Pancreas (tissue), 10 donors: ENCODE measurements around the gene ZNF436. TPM values are rescaled to one million over a fixed set of nuclear protein-coding genes. Genes with fewer than 3 reads are reported as not detected.

Experiments
- ATAC-seq, 4 donors: fragments of 200-7000 bp; cut with Tn5 transposase; one replicate each; pipeline versions ENCODE4 v1.8.0 to v1.9.1; 2020; ENCODE audit warnings: mild to moderate bottlenecking in 4 of 4, moderate library complexity in 4 of 4
- DNase-seq, 6 donors: peaks; one replicate each; pipeline ENCODE4 v3.0.0-alpha.2; 2020
- FAIRE-seq: peaks from 2 replicates; lab custom pipeline; 2012; peaks lifted over from hg19 to GRCh38; lab: Jason Lieb, UNC
- H3K27ac ChIP-seq, 4 donors: fragments of 200-600 bp; sonication (generic); 1 replicate in 3 of 4; 2 replicates in 1 of 4; pipeline versions ENCODE4 v1.5.0 to v1.8.0; 2020
- H3K27me3 ChIP-seq, 4 donors: fragments of 200-600 bp; one replicate each; pipeline ENCODE4 v1.8.0; 2021
- H3K36me3 ChIP-seq, 3 donors: fragments of 200-600 bp; sonication (generic) in 1 of 3; one replicate each; pipeline versions ENCODE4 v1.5.0 to v1.8.0; 2020 to 2021
- H3K4me1 ChIP-seq, 3 donors: fragments of 200-600 bp; one replicate each; pipeline ENCODE4 v1.8.0; 2021
- H3K4me3 ChIP-seq, 4 donors: fragments of 200-600 bp; sonication (generic) in 2 of 4; one replicate each; pipeline versions ENCODE4 v1.5.0 to v1.8.0; 2020 to 2021
- H3K9me3 ChIP-seq, 4 donors: fragments of 200-600 bp; one replicate each; pipeline ENCODE4 v1.8.0; 2021
- CTCF ChIP-seq, 4 donors: fragments of 200-600 bp; sonication (generic) in 3 of 4; IDR thresholded peaks; one replicate each; pipeline versions ENCODE4 v1.5.0 to v1.8.0; 2021; ENCODE audit warnings: antibody characterized with exemption in 4 of 4
- WGBS, 2 donors: extraction: QIAGEN DNeasy Blood & Tissue Kit; methylation state at CpG; one replicate each; pipeline ENCODE4 v1.1.7; 2013; 5-methylcytosine and 5-hydroxymethylcytosine counted together
- intact Hi-C, 3 donors: fragments of 100-400 bp; cut with DNase I; formaldehyde crosslinking; loops; one replicate each; pipeline versions ENCODE4 v1.11.1 to v1.14.2; 2022
- polyA plus RNA-seq, 2 donors: library from polyadenylated mRNA; stranded (reverse); fragments of 200-250 nt; gene quantifications; one replicate each; pipeline ENCODE4 v1.2.3, GENCODE V29; 2013
- total RNA-seq, 6 donors: library from RNA; stranded (reverse); fragmentation: NEBNext Ultra II Directional in 4 of 6; extraction: Animal tissue kit (Norgen Biotek cat#: 25700) in 4 of 6; gene quantifications; one replicate each; pipeline versions ENCODE4 v1.2.1 to v1.2.4, GENCODE V29; 2021 to 2023
- donor health status: healthy with polysubstance abuse.
- donor health status: DM: no; HTN: no; CAD: no; lungs with moderate emphysema.
- donor health status: DM: no; HTN: no; CAD: no.
- donor health status: control.
- donor health status: control.
- donor health status: Bipolar disorder and iron deficiency.
- donor health status: DM: yes; HTN: yes; CAD: no.
- donor health status: DM: no; HTN: no; CAD: no.
- donor health status: DM: no; HTN: no; CAD: no.
- donor health status: DM: yes; HTN: yes; CAD: no.

Gene ZNF436
- total and polyA plus RNA-seq, 8 donors, result 2.1 to 11.8 (median 3.9) TPM

- Histone ChIP-seq H3K27me3 (no peaks in the 10 kb centered on the region), H3K4me3 (no peak overlapping the region), H3K4me1 (peaks cover 16 to 30% (median 29%) of the 10 kb centered on the region in 3 donors), H3K27ac (peak overlapping the region in 2 of 4 donors; percentile 5 to 16), H3K36me3 (peaks cover 0 to 48% (median 10%) of the 10 kb centered on the region in 3 donors), H3K9me3 (no peaks in the 10 kb centered on the region)
- intact Hi-C loops, result no loop called here
- FAIRE-seq (no peak), DNase-seq (no peak), ATAC-seq (no peak)
- 90 to 95% methylated on average over 5 of the region's 5 CpGs for WGBS, 2 donors
- no peak for TF ChIP-seq CTCF (IDR thresholded peaks at IDR 0.05)
Measured at GRCh38 chr1:23400324-23401114, 30.9 kb upstream of the ZNF436 start.

- intact Hi-C loops, result no loop called here
- Histone ChIP-seq H3K9me3 (no peaks in the 10 kb centered on the region), H3K4me3 (no peak overlapping the region), H3K27ac (no peak overlapping the region), H3K27me3 (no peaks in the 10 kb centered on the region), H3K4me1 (peaks cover 18 to 29% (median 26%) of the 10 kb centered on the region in 3 donors), H3K36me3 (peaks cover 0 to 58% (median 10%) of the 10 kb centered on the region in 3 donors)
- ATAC-seq (no peak), FAIRE-seq (no peak), DNase-seq (no peak)
- no peak for TF ChIP-seq CTCF (IDR thresholded peaks at IDR 0.05)
- 95 to 100% methylated on average over 1 of the region's 1 CpG for WGBS, 2 donors
Measured at GRCh38 chr1:23399229-23399628, 29.6 kb upstream of the ZNF436 start.

GRCh38 chr1:23397908-23398307 is 28.3 kb upstream of the ZNF436 start:
- no peak for ATAC-seq
- Histone ChIP-seq H3K4me1 (peaks cover 10 to 25% (median 18%) of the 10 kb centered on the region in 3 donors), H3K4me3 (no peak overlapping the region), H3K27me3 (no peaks in the 10 kb centered on the region), H3K9me3 (no peaks in the 10 kb centered on the region), H3K27ac (no peak overlapping the region), H3K36me3 (peaks cover 0 to 58% (median 10%) of the 10 kb centered on the region in 3 donors)
- intact Hi-C loops, result no loop called here
- no peak for FAIRE-seq
- 90 to 95% methylated on average over 7 of the region's 7 CpGs for WGBS, 2 donors
- no peak for DNase-seq
- TF ChIP-seq CTCF (IDR thresholded peaks at IDR 0.05), result no peak

GRCh38 chr1:23396380-23396779 is 26.7 kb upstream of the ZNF436 start:
- intact Hi-C loops, result no loop called here
- DNase-seq (no peak), ATAC-seq (no peak), FAIRE-seq (no peak)
- no peak for TF ChIP-seq CTCF (IDR thresholded peaks at IDR 0.05)
- 98 to 100% methylated on average over 2 of the region's 2 CpGs for WGBS, 2 donors
- Histone ChIP-seq H3K9me3 (no peaks in the 10 kb centered on the region), H3K4me1 (peaks cover 6 to 19% (median 14%) of the 10 kb centered on the region in 3 donors), H3K4me3 (no peak overlapping the region), H3K27ac (no peak overlapping the region), H3K36me3 (peaks cover 0 to 46% (median 10%) of the 10 kb centered on the region in 3 donors), H3K27me3 (no peaks in the 10 kb centered on the region)

- H3K4me3 ChIP-seq, result no peak overlapping the region
- H3K27ac ChIP-seq, result peak overlapping the region in 2 of 4 donors; percentile 67 to 73
- H3K36me3 ChIP-seq, result peaks cover 0 to 46% (median 10%) of the 10 kb centered on the region in 3 donors
- no peaks in the 10 kb centered on the region for H3K27me3 ChIP-seq
- no peak for DNase-seq
- H3K9me3 ChIP-seq, result no peaks in the 10 kb centered on the region
- intact Hi-C loops, result no loop called here
- 92 to 97% methylated on average over 4 of the region's 4 CpGs for WGBS, 2 donors
- ATAC-seq, result no peak
- no peak for TF ChIP-seq CTCF (IDR thresholded peaks at IDR 0.05)
- FAIRE-seq, result no peak
- peaks cover 6 to 19% (median 14%) of the 10 kb centered on the region in 3 donors for H3K4me1 ChIP-seq
Measured at GRCh38 chr1:23395849-23396248, 26.2 kb upstream of the ZNF436 start.
